PC-3 (cell line): ENCODE measurements around the gene GUCY2F.

Experiments
- EZH2 ChIP-seq: fragments of 300-600 bp; sonication (generic); IDR thresholded peaks from one replicate; pipeline ENCODE4 v1.6.1; 2017; ENCODE audit warnings: antibody characterized with exemption, mild to moderate bottlenecking, low read length; ENCODE audit not compliant: unreplicated experiment
- TF ChIP-seq, protein P1 (sequence below): fragments of 300-600 bp; sonication (generic); conservative IDR thresholded peaks from 2 replicates; pipeline ENCODE4 v1.5.1; 2017; ENCODE audit warnings: antibody characterized with exemption, low read depth, mild to moderate bottlenecking, low read length

DNA sequence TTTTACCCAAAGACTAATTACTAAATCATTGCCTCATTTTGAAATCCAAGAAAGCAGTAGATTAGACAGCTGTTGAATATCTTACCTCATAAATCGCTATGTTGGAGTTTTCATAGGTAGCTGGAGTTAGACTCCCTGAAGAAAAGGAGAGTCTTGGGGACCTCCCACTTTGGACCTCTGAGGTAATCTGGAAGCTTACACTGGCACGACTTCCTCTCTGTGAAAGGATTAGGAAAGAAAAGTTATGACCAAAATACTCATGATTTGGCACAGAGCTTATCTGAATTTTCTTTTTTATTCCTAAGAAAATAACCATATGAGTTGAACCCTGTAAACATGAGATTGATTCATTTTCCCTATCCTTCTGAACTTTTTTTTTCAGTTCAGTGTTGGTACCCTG lies 40.6 kb downstream of the GUCY2F start:
- TF ChIP-seq, protein P1, sequence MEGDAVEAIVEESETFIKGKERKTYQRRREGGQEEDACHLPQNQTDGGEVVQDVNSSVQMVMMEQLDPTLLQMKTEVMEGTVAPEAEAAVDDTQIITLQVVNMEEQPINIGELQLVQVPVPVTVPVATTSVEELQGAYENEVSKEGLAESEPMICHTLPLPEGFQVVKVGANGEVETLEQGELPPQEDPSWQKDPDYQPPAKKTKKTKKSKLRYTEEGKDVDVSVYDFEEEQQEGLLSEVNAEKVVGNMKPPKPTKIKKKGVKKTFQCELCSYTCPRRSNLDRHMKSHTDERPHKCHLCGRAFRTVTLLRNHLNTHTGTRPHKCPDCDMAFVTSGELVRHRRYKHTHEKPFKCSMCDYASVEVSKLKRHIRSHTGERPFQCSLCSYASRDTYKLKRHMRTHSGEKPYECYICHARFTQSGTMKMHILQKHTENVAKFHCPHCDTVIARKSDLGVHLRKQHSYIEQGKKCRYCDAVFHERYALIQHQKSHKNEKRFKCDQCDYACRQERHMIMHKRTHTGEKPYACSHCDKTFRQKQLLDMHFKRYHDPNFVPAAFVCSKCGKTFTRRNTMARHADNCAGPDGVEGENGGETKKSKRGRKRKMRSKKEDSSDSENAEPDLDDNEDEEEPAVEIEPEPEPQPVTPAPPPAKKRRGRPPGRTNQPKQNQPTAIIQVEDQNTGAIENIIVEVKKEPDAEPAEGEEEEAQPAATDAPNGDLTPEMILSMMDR, result no peak
- no peak for TF ChIP-seq EZH2
